ENCODE results near the gene DMPK. TPM values are rescaled to one million over a fixed set of nuclear protein-coding genes. Genes with fewer than 3 reads are reported as not detected.
"Not testable (repeated sequence)": the region's sequence is repeated elsewhere in the genome, so short reads cannot be mapped to it uniquely, and the experiment has no call there.

The DMPK gene
- total RNA-seq, 2 experiments from 2014 or later: 26.4 to 32.2 TPM

DNA sequence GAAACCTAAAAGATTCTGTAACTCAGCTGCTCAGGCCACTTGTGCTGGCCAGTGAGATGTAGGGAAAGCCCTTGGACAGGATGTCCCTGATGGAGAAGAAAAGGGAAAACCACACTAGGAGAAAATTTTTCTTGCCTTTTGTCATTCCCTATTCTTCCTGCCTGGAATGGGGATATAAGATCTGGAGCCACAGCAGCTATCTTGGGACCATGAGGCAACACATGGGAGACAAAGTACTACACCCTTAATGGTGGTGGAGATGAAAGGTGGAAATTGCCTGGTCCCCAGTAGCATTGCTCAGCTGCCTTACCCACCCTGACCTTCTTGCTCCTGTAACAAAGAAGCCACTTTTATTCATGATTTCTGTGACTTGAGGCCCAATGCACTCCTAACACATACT lies 23.4 kb upstream of the DMPK start:
- H3K9me3 Mint-ChIP-seq: no peaks in the 10 kb centered on the region
- peaks cover 11% of the 10 kb centered on the region for H3K4me1 Mint-ChIP-seq
- POLR2A ChIA-PET: no interaction called here
- DNase-seq: no peak
- ATAC-seq (ENCODE audit: low read depth): no peak
- H3K36me3 Mint-ChIP-seq: no peaks in the 10 kb centered on the region
- no peak overlapping the region for H3K27ac Mint-ChIP-seq
- peaks cover 19% of the 10 kb centered on the region for H3K27me3 Mint-ChIP-seq
- no peak overlapping the region for H3K4me3 Mint-ChIP-seq

DNA sequence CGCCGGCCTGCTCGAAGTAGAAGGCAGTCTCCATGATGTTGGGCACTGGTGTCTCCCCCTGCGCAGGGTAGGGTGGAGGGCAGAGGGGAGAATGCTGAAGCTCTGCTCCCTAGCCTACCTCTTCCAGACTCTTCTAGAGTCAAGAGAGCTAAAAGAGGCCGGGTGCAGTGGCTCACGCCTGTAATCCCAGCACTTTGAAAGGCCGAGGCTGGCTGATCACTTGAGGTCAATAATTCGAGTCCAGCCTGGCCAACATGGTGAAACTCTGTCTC lies 22.6 kb upstream of the DMPK start:
- no peak overlapping the region for H3K27ac Mint-ChIP-seq
- no peaks in the 10 kb centered on the region for H3K36me3 Mint-ChIP-seq
- ATAC-seq (ENCODE audit: low read depth) (no peak), DNase-seq (no peak)
- POLR2A ChIA-PET: no interaction called here
- H3K27me3 Mint-ChIP-seq: peaks cover 21% of the 10 kb centered on the region
- peaks cover 6% of the 10 kb centered on the region for H3K4me1 Mint-ChIP-seq
- no peaks in the 10 kb centered on the region for H3K9me3 Mint-ChIP-seq
- no peak overlapping the region for H3K4me3 Mint-ChIP-seq

DNA sequence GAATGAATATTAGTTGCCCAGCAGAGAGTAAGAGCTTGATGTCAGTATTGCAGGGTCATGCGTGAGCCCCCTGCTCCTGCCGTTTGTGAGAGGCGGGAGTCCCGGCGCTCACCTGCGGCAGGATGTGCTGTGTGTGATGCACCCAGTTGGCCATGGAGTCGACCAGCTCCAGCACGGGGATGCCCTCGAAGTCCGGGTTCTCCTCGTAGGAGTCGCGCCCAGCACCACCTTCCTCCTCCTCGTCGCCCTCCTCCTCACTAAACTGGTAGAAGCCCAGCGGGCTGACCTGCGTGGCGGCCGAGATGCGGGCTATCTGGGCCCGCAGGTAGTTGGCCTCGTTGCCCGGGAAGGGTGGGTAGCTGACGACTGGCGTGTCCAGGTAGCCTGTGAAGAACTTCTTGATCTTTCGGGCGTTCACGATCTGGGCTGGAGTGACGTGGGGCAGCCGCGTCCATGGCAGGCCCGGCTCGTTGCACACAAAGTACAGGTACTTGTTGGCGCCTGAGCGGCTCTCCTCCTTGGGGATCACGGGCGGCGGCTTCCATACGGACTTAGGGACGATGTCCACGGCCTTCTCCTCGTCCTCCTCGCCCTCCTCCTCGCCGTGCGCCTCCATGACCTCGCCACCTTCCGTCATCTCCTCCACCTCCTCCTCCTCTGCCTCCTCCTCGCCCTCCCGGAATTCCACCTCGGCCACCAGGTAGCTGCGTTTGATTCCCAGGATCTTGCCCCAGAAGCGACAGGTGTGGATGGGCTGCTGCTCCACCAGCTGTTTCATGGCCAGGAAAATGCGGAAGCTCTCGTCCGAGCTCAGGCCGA lies 22.1 kb upstream of the DMPK start:
- Mint-ChIP-seq H3K9me3 (no peaks in the 10 kb centered on the region), H3K27me3 (peaks cover 25% of the 10 kb centered on the region), H3K4me3 (no peak overlapping the region), H3K4me1 (peaks cover under 1% of the 10 kb centered on the region), H3K36me3 (no peaks in the 10 kb centered on the region), H3K27ac (no peak overlapping the region)
- DNase-seq: no peak
- ATAC-seq (ENCODE audit: low read depth): no peak
- POLR2A ChIA-PET: no interaction called here

DNA sequence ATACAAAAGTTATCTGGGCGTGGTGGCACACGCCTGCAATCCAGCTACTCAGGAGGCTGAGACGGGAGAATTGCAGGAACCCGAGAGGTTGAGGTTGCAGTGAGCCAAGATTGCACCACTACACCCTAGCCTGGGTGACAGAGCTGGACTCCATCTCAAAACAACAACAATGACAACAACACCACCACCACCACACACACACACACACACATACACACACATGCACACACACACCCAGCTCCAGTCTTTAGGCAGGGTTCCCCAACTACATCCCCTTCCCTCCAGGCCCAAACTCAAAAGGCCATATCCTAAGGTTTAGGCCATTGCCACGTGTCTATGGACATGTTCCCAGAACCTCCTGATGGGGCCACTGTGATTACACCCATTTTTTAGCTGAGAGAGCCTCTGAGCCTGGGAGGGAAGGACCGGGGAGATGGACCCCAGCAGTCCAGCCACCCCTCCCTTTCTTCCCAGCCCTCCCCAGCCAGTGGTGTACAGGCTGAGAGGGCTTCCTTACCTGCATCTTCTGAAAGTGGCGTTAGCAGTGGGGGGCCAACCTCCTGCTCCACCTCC lies 19.4 kb upstream of the DMPK start:
- Mint-ChIP-seq H3K27ac (no peak overlapping the region), H3K36me3 (no peaks in the 10 kb centered on the region), H3K9me3 (no peaks in the 10 kb centered on the region), H3K4me3 (no peak overlapping the region), H3K4me1 (peaks cover 5% of the 10 kb centered on the region), H3K27me3 (peaks cover 35% of the 10 kb centered on the region)
- DNase-seq (no peak), ATAC-seq (ENCODE audit: low read depth) (no peak)
- POLR2A ChIA-PET: no interaction called here

DNA sequence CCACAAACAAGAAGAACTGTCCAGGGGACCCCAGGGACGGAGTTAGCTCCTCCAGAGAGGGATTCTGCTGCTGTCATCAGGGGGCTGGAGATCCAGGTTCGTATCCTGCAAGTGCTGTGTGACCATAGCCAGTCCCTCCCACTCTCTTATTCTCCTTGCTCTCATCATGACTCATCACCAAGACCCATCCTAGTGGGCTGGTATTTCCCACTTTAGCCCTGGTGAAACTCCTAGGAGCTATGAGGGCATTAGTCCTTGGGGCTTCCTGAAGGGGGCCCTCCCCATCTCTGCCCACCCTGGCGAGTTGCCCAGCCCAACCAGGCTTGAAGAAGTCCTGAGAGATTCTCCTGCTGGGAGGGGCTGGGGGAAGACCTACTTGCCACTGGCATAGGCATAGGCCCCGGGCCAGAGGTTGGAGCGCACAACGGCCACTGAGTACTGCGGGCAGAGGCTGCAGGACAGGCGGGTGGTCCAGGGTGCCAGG lies 17.8 kb upstream of the DMPK start:
- no peak for ATAC-seq (ENCODE audit: low read depth)
- peaks cover 5% of the 10 kb centered on the region for H3K4me1 Mint-ChIP-seq
- H3K27ac Mint-ChIP-seq: no peak overlapping the region
- peaks cover 49% of the 10 kb centered on the region for H3K27me3 Mint-ChIP-seq
- no peaks in the 10 kb centered on the region for H3K9me3 Mint-ChIP-seq
- no peaks in the 10 kb centered on the region for H3K36me3 Mint-ChIP-seq
- no peak for DNase-seq
- POLR2A ChIA-PET: interaction anchor here (0.6 to 2.7 kb wide), 4 partner anchors 14 to 86 kb away, joined by 4 to 37 read pairs (median 4); partner anchors contain the start of gene SIX5
- H3K4me3 Mint-ChIP-seq: no peak overlapping the region

DNA sequence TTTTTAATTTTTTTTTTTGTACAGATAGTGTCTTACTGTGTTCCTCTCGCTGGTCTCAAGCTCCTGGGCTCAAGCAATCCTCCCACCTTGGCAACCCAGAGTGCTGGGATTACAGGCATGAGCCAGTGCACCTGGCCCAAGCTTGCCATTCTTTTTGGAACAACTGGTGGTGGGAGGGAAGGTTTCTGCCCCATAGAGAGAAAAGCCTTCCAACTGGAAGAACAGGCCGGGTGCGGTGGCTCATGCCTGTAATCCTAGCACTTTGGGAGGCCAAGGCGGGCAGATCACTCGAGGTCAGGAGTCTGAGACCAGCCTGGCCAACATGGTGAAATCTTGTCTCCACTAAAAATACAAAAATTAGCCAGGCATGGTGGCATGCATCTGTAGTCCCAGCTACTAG lies 17.3 kb upstream of the DMPK start:
- DNase-seq; H3K4me1 Mint-ChIP-seq; H3K9me3 Mint-ChIP-seq; H3K27ac Mint-ChIP-seq; H3K4me3 Mint-ChIP-seq; H3K36me3 Mint-ChIP-seq; ATAC-seq (ENCODE audit: low read depth): not testable (repeated sequence)
- POLR2A ChIA-PET: interaction anchor here (1.2 to 2.7 kb wide), 3 partner anchors 15 to 30 kb away, joined by 4 to 37 read pairs (median 4); partner anchors contain the start of gene SIX5
- peaks cover 55% of the 10 kb centered on the region for H3K27me3 Mint-ChIP-seq

DNA sequence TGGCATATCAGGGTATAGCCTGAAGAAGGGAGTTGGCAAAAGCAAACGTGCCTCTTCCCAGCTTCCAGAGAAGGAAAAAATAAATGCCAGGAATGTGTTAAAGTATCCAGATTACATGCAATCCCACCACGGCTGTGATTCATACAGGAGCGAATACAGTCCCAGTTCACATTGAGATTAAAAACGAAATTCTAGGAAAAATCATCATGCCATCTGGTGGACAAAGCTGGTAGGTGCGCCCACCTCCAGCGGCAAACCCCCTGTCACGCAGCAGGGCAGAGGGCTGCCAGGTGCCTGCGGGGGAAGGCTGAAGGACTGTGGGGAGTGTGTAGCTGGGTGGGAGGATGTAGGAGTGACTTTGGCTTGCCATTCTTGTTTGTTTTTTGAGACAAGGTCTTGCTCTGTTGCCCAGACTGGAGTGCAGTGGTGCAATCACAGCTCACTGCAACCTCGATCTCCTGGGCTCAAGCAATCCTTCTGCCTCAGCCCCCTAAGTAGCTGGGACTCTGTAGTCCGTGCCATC lies 16.8 kb upstream of the DMPK start:
- Mint-ChIP-seq H3K27ac (no peak overlapping the region), H3K9me3 (no peaks in the 10 kb centered on the region), H3K4me1 (peaks cover 6% of the 10 kb centered on the region), H3K36me3 (no peaks in the 10 kb centered on the region), H3K27me3 (peaks cover 59% of the 10 kb centered on the region), H3K4me3 (no peak overlapping the region)
- DNase-seq (peak; percentile 63), ATAC-seq (ENCODE audit: low read depth) (peak; percentile 69)
- POLR2A ChIA-PET: interaction anchor here (1.2 to 2.7 kb wide), 3 partner anchors 15 to 30 kb away, joined by 4 to 37 read pairs (median 4); partner anchors contain the start of gene SIX5

DNA sequence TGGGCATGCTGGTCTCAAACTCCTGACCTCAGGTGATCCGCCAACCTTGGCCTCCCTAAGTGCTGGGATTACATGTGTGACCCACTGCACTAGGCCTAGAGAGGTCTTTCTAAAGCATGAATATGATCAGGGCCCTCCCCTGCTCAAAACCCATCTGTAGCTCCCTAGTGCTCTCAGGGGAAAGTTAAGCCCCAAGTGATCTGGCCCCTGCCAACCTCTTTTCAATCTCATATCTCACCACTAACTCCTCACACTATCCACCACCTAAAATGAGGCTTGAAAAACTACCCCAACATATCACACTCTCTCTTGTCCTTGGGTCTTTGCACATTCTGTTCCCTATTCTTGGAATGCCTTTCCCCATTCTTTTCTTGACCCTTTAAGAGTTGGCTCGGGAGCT lies 12.3 kb upstream of the DMPK start:
- DNase-seq (no peak), ATAC-seq (ENCODE audit: low read depth) (no peak)
- H3K9me3 Mint-ChIP-seq: no peaks in the 10 kb centered on the region
- H3K27ac Mint-ChIP-seq: no peak overlapping the region
- no peak overlapping the region for H3K4me3 Mint-ChIP-seq
- H3K4me1 Mint-ChIP-seq: peaks cover 33% of the 10 kb centered on the region
- H3K27me3 Mint-ChIP-seq: peaks cover 61% of the 10 kb centered on the region
- H3K36me3 Mint-ChIP-seq: peaks cover 6% of the 10 kb centered on the region
- POLR2A ChIA-PET: interaction anchor here (0.9 to 1.4 kb wide), 3 partner anchors 13 to 23 kb away, joined by 3 read pairs; partner anchors contain the start of gene RSPH6A

DNA sequence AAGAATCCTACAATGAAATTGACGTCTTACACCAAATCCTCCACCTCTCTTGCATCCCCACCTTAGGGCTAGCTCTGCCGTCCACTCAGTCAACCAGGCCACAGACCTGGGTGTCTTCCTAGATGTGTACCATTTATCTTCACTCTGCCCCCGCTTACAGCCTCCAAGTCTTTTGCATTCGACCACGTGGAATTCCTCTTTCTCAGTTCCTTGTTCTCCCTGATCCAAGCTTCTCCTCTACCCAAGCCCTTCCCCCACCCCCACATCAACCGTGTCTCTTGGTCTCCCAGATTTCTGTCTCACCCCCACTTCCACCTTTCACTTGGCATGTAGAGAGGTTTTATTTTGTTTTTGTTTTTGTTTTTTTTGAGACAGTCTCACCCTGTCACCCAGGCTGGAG lies 11.6 kb upstream of the DMPK start:
- ATAC-seq (ENCODE audit: low read depth) (no peak), DNase-seq (no peak)
- peaks cover 14% of the 10 kb centered on the region for H3K36me3 Mint-ChIP-seq
- H3K4me1 Mint-ChIP-seq: peaks cover 30% of the 10 kb centered on the region
- H3K4me3 Mint-ChIP-seq: no peak overlapping the region
- H3K27me3 Mint-ChIP-seq: peaks cover 65% of the 10 kb centered on the region
- no peak overlapping the region for H3K27ac Mint-ChIP-seq
- POLR2A ChIA-PET: interaction anchor here (1.0 kb wide), 1 partner anchor 12 kb away, joined by 3 read pairs; no protein-coding TSS in a partner anchor
- no peaks in the 10 kb centered on the region for H3K9me3 Mint-ChIP-seq

DNA sequence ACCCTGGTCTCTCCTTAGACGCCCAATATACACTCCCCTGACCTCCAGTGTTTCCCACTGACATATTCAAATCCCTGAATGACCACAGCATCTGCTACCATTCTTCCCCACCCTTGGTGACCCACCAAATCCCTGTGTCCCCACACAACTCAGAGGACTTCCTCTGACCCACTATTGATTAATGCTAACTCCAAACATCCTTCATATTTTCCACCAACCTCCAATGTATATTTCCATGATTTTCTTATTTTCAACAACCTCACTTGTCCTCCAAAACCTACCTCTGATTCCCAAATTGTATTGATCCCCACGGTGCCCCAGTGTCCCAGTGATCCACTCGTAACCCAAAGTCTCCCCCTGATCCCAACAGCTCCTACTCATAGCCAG lies 10.9 kb upstream of the DMPK start:
- DNase-seq (no peak), ATAC-seq (ENCODE audit: low read depth) (peak; percentile 17)
- Mint-ChIP-seq H3K4me1 (peaks cover 30% of the 10 kb centered on the region), H3K36me3 (peaks cover 19% of the 10 kb centered on the region), H3K9me3 (no peaks in the 10 kb centered on the region), H3K27me3 (peaks cover 65% of the 10 kb centered on the region), H3K27ac (peak overlapping the region; percentile 71), H3K4me3 (peak overlapping the region; percentile 77)
- POLR2A ChIA-PET: interaction anchor here (0.6 to 2.6 kb wide), 4 partner anchors 11 to 1329 kb away, joined by 3 to 17 read pairs (median 6); partner anchors contain the start of genes DMPK and SIX5

DNA sequence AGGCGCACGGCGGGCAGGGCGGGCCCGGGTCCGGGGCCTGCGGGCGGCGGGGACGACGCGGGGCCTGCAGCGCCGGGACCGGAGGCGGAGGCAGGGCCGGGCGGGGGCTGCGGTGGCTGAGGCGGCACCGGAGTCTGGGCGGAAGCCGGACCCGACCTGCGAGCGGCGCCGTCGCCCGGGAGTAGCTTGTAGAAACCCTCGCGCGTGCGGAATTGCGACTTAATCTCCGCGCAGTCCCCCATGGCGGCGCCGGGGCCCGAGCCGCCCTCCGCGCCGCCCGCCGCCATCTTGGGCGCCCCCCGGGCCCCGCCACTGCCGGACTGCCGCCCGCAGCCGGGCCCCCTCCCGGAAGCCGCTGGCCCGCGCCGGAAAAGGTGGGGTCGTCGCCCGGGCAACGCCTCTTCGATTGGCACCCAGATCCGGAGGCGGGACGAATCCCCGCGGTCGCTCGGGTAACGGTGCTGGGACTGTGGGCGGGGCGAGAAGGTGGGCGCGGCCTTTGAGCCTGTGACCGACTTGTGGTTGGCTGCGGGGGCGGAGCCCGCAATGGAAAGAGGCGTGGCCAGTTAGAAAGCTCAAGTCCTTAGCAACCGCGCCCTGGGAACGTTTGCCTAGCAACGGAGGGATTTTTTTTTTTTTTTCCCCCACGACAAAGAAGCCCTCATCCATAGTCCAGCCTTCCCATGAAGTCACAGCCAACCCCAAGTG lies 10.3 kb upstream of the DMPK start, which contains the start of gene DMWD:
TSS of gene DMWD (minus strand) at position 376 of the 708 bp plus-strand sequence. CDS start at position 287, 89 bp downstream.
- DNase-seq (peak; percentile 100), ATAC-seq (ENCODE audit: low read depth) (peak; percentile 79)
- Mint-ChIP-seq H3K27ac (peak within 1 kb of the TSS; percentile 71), H3K4me1 (peaks cover 28% of the 10 kb centered on the region), H3K4me3 (peak within 1 kb of the TSS; percentile 88), H3K36me3 (peaks cover 22% of the 10 kb centered on the region), H3K9me3 (no peaks in the 10 kb centered on the region), H3K27me3 (peaks cover 64% of the 10 kb centered on the region)
- POLR2A ChIA-PET: interaction anchor here (0.6 to 2.6 kb wide), 4 partner anchors 10 to 1329 kb away, joined by 3 to 17 read pairs (median 6); partner anchors contain the start of genes DMPK and SIX5

DNA sequence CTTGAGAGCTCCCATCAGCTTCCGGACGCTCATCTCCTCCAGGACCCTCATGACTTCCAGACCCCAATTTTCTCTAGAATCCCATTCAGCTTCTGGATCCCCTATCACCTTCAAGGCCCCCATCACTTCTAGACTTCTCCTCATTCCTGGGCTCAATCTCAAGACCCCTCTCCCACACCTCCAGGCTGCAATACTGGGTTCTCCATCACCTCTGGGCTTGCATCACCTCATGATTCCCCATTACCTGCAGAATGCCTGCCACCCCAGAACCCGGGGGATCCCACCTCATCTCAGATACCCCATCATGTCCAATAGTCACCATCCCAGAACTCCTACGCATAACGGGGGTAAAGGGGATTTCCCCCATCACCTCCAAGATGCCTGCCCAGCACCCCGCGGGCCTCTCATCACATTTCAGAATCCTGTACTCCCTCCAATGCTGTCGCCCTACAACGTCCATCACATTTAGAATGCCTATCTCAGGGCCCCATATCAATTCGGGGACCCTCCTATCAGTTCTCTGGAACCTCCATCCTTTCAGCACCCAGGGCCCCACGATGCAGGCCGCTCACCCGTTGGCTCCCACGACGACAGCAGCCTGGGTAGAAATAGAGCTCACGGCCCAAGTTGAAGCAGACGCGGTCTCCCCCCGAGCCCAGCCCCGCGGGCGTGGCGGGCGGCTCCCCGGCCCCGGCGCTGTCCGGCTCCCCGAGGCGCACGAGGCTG lies 9.6 kb upstream of the DMPK start:
- peak; percentile 23 for ATAC-seq (ENCODE audit: low read depth)
- peaks cover 28% of the 10 kb centered on the region for H3K4me1 Mint-ChIP-seq
- POLR2A ChIA-PET: interaction anchor here (1.5 to 2.6 kb wide), 3 partner anchors 10 to 23 kb away, joined by 8 to 17 read pairs (median 9); partner anchors contain the start of genes DMPK and SIX5

More for the DNA sequence above, 9.6 kb upstream of the DMPK start:
- peaks cover 25% of the 10 kb centered on the region for H3K36me3 Mint-ChIP-seq
- H3K27me3 Mint-ChIP-seq: peaks cover 67% of the 10 kb centered on the region
- no peak for DNase-seq
- no peaks in the 10 kb centered on the region for H3K9me3 Mint-ChIP-seq
- H3K27ac Mint-ChIP-seq: peak overlapping the region; percentile 62
- H3K4me3 Mint-ChIP-seq: peak overlapping the region; percentile 88
